NT2/D1 (cell line): ENCODE results near the gene KCTD12.

Experiments
- SUZ12 ChIP-seq: IDR thresholded peaks from 2 replicates; pipeline ENCODE4 v1.6.1; 2011; ENCODE audit not compliant: insufficient read length, insufficient read depth; ENCODE audit errors: extremely low read depth
- YY1 ChIP-seq: IDR thresholded peaks from 2 replicates; pipeline ENCODE4 v1.6.1; 2011; ENCODE audit not compliant: insufficient read length, insufficient read depth
- ZNF274 ChIP-seq: IDR thresholded peaks from 2 replicates; pipeline ENCODE4 v1.6.1; 2011; ENCODE audit warnings: mild to moderate bottlenecking, low read depth, low read length

DNA sequence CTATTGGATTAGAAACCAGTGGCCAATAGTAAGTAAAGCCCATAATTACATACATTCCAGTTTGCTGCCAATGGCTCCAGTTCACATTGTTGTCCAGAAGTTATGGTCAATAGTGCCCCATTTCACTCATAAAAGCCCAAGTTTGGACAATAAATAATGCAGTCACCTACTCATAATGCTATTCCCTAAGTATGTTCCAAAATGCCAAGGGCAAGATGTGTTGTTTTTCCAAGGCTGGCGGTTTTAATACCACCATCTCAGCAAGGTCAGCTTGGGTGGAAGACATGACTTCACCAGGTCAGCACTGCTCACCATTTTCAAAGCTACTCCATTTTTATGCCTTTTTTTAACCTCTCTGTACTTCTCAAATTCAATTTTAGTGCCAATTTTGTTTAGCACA is 32.7 kb downstream of the KCTD12 start:
- TF ChIP-seq YY1 (no peak), ZNF274 (no peak), SUZ12 (no peak)
